HG03342 (cell line): Measurements from ENCODE around the gene SVIL.
"Not testable (repeated sequence)": the region's sequence is repeated elsewhere in the genome, so short reads cannot be mapped to it uniquely, and the experiment has no call there.

ENCODE experiments used
- ATAC-seq: cut with Tn5 transposase; IDR thresholded peaks from one replicate; pipeline ENCODE4 v1.9.1; 2021; ENCODE audit warnings: mild to moderate bottlenecking, moderate library complexity; ENCODE audit not compliant: unreplicated experiment

SVIL gene

DNA sequence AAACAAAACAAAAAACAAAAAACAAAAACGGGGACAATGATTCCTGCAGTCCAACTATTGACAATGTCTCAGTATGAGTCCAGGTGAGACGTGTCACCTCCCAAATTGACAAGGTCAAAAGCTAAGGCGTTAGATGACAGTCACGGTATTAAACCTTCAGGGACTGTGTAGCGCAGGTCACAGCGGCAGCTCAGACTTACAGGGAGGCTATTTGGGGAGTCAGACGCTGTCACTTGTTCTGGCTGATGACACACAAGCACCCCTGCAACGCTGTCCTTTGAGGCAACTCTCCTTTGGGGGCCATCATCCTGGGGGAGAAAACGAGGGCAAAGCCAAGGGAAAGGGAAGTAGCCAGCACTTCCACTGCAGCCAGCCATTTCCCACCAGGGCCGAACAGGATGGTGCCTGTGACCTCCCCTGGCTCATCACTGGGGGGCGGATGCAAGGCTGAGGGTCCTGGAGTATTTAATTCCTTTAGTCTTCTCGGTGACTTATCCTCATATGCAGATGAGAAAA, 55.3 kb downstream of the SVIL start:
- ATAC-seq: no peak

DNA sequence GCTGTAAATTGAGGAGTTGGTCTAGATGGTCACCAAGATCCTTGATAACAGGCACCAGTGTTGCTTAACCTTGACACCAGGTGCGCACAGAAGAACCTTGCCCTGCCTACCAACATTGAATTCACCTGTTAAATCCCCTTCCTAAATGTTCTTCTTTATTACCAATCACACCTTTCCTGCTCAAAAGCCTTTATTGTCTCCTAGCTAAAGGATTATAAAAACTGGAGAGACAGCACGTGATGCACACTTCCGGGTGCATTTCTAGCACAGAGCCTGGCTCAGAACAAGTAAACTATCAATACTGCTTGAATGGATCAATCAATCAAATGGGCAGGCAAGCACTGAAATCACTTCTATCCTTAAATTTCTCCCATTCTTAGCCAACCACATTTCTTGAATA, 56.3 kb downstream of the SVIL start:
- no peak for ATAC-seq

- ATAC-seq: no peak
Observed at GRCh38 chr10:29576681-29577080, 58.1 kb downstream of the SVIL start.

DNA sequence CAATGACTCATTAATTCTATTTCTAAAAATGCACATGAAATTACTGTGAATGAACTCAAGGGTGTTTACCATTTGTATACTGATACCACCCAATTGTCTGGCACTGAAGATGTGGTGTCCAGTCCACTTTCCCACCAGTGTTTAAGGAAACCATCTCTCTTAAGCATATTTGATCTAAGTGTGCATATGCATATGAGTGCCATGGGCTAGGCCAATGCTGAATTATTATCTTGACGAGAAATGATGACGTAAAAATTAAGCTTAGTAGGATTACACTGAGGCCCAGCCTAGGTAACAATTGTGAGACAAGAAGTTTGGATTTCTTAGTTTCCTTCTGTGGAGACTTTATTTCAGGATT, 59.7 kb downstream of the SVIL start:
- ATAC-seq: no peak

DNA sequence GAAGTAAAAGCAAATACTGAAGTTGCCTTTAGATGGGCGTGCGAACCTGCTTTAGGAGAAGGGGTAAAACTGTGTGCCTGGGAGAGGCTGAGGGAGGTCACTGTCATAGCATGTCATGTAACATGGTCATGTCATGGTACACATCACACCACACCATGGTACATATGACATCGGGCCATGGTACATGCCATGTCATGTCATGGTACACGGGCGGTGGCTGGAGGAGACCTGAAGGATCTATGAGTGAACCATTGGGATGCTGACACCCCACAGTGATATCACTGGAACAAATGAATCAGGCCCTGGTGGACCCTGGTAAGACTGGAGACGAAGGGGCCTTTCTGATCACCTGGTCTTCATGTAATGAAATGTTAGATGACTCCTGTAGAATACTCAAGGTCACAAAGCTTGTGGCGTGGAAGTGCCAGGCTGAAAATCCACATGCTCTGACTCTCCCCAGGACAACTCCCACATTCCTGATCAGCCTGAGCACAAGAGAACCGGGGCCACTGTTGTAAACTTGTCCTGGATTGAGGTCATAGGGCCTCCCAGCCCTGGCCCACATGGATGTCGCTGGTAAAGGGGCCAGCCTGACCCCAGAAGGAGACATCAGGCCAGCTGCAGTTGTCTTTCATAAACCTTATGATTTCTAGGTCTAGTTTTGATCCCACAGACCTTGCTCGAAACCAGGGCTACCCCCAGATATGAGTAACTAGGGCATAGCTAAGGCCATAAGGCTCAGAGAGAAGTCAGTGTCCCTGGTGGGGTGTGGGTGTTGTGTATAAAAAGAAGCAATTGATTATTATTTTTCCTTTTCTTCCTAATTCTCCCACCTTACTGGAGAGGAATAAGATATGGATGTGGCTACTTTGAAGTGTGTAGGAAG, 60.3 kb downstream of the SVIL start:
- not testable (repeated sequence) for ATAC-seq

DNA sequence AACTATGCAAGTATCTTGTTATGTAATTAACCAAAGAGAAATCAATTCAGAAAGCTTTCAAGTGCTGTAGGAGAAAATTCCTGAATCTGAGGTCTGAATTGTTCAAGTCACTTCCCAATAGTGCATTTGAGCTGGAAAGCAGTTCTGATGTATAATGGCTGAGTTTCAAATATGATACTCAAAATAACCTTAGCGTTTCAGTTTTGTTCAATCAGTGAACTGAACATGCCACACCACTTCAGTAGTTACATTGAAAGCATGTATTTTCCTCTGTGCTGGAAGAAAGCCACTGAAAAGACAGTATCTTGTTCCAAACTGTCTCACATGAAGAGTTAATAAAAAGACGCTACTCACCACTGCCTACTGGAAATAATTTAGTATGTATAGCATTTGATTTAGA, 64.5 kb downstream of the SVIL start:
- not testable (repeated sequence) for ATAC-seq

- ATAC-seq: no peak
Observed at GRCh38 chr10:29569795-29570194, 65.0 kb downstream of the SVIL start.

DNA sequence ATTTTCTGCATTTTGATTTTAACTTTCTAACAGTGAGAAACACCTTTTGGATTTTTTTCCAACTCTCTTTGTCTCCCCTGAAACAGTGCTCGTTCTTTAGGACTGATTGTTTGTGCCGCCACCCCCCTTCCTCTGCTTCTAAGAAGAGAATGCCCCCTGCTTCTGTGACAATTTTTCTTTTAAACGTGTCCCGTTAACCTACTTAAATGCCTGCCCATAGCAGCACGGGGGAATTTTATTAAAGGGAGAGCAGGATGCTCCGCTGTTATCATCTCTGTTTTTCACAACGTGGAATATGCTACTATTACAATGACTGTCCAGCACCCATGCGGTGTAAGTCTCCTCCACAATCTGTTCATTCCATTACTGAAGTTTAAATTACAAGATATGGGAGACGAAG, 67.8 kb downstream of the SVIL start:
- ATAC-seq: no peak

DNA sequence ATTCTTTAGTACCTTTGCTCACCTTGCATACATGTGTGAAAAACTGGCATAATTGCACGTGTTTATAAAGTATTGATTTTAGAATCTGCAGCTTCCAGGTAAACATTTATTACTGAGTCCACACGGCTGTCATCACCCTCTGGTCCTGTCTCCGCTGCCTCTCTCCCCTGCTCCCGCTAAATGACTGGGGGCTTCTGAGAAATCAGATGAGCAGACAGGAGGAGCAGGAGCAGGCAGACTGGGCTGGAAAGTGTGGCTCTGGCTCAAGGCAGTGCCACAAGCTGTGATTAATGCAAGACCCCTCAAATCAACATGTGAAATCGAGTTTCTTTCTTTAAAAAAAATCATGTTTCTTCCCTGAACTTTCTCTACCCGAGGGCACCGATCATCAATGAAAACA, 68.6 kb downstream of the SVIL start:
- not testable (repeated sequence) for ATAC-seq

- ATAC-seq: no peak
Observed at GRCh38 chr10:29563420-29564035, 71.2 kb downstream of the SVIL start.

DNA sequence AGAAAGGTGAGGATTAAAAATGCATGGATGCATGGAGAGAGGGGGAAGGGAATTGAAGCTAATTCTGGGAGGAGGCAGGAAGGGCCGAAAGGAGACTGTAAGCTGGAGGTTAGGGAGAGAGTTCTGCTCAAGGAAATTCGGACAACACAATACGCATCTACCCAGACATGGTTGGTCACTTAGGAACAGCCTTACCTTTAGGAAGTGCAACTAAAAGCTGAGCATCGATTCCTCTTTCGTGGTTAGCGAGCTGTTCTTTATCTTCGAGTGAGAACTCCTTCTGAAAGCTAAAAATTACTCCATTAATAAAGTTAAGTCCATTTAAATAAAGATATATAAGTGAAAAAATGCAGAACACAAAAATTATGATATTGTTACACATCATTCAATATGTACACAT, 71.8 kb downstream of the SVIL start:
- peak; percentile 95 for ATAC-seq

DNA sequence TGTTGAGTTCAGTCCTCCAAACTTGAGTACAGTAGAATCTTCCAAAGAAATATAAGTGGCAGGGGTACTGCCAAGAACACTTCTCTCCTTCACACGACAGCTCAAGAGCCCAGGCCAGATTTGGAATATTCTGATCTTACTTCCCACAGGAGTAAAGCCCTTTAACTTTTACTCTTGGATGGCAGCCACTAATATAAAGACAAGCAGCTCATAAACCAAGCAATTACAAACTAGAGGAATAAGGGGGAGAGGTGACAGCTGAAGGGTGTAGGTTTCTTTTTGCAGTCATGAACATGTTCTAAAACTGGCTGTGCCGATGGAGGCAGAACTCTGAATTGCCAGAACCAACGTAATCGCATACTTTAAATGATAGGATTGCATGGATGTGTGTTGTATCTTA, 74.8 kb downstream of the SVIL start:
- no peak for ATAC-seq

DNA sequence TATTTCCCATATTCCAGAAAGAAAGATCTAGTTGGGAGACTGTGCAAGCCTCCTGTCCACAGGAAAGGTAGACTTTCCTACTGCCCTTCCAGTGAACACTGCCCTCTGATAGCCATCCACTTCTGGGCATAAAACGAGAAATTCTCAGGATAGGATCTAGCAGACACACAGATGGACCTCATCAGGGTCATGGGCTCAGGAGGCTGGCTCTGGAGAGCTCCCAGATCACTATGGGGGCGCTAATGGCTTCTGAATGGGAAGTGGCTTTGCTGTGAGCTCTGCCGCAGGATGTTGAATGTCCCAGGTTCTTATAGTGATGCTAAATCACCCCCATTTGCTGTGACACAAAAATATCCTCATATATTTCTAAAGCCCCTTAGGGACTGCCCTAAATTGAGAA, 77.1 kb downstream of the SVIL start:
- ATAC-seq: no peak

DNA sequence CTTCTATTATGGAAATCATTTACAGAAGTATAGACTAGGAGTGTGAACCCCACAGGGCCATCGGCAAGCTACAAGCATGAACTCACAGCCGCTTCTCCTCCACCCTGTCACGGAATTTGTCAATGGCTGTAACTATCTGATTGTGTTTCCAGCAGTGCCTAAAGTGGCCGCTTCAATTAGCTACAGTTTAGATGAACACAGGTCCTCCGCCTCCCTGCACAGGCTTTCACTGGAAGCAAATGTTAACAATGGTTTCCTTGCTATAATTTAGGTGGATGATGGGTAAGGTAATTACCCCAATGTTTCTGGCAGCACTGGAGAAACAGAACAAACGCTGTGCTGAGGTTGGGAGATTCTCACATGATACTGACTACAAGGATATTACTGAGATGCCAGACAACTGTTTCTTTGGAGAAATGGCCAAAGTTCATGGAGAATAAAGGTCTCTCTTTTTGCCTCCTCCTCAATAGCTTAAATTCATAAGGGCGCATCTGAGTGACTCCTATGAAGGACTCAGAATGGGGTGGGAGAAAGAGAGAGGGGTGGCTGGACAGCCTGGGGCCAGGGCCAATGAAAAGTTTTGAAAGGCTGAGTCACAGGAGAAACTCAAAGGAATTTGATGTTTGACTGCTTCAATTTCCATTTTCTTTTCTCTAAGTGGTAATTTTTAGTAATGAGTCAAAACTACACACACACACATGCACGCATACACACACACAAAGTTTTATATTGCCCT, 78.9 kb downstream of the SVIL start:
- no peak for ATAC-seq

GRCh38 chr10:29555091-29555745, 79.6 kb downstream of the SVIL start:
- ATAC-seq: no peak

DNA sequence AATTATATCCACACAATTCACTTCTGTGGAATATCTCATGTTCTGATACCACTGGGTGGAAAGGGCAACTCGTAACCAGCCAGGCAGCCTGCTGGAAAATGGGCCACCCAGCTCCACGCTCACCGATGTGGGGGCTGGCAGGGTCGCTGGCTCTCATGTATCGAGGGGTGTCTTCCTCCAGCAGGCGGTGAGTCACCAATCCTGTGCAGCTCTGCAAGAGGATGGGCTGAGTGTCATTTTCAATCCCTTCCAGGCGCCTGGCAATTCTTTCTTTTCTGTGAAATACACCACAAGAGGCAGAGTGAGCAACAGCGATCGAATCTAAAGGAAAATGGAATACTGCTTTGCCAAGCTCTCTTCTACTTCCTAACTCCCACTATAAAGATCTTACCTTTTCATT, 80.1 kb downstream of the SVIL start:
- no peak for ATAC-seq

DNA sequence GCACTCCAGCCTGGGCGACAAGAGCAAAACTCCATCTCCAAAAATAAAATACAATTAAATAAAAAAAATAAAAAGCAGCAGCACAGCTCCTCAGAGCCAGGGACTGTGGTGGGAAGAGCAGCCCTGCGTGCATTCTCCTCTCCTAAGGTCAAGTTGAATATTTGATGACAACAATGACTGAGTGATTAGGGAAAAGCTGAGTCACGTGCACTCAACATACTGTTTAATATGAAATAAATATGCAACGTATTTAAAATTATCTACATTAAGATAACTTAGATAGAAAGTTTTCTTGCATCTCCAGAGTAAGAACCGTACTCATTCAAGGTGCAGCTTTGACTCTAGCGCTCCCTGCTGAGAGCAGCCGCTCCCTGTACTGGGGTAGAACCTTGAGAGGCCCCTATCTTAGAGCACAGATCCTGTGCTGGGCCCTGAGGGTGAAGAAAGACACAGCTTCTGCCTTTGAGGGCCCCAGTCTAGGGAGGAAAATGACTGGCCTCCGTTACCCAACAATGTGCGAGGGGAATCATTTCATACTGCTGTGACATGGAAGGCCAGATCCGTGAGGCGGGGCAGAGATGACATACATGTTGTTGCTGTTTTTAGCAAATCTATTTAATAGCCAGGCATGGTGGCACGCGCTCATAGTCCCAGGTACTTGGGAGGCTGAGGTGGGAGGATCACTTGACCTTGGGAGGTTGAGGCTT, 81.1 kb downstream of the SVIL start:
- ATAC-seq: no peak

GRCh38 chr10:29553116-29553515, 81.7 kb downstream of the SVIL start:
- ATAC-seq: not testable (repeated sequence)

GRCh38 chr10:29549493-29549892, 85.3 kb downstream of the SVIL start:
- ATAC-seq: not testable (repeated sequence)

DNA sequence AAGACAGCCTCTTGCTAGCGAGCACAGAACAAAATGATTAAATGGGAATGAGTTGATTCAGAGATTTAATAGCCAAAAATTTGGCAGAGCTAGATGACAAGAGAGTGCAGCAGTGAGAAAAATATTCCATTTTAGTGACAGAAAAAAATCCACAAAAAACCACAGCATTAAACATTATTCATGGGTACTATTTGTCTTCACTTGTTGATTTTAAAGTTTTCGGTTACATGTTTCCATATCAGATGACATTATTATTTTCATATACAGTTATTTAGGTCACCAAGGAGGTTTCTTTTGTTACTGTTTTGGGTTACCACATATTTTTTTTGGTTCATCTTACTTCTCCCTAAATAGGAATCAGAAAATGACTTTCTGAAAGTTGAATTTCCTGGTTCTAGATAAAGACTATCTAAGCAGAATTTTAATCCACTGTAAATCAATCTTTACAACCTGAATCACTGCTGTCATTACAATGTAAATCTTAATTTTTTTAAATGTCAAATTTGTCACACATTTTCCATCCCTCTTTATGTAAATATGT, 87.9 kb downstream of the SVIL start:
- ATAC-seq: no peak
